Mammary epithelial cell (primary cell): ENCODE results near the gene ASB18.

Source experiments
- CTCF ChIP-seq, 2 donors: IDR thresholded peaks in 1 of 2; conservative IDR thresholded peaks in 1 of 2; 2 replicates each; pipeline ENCODE4 v1.5.1; 2011 to 2012; ENCODE audit warnings: inconsistent platforms in 2 of 2, low read length in 2 of 2, mild to moderate bottlenecking in 2 of 2, control low read depth in 1 of 2, low read depth in 1 of 2; ENCODE audit not compliant: insufficient read depth in 1 of 2; ENCODE audit errors: extremely low read depth in 1 of 2
- EZH2 ChIP-seq: IDR thresholded peaks from 2 replicates; pipeline ENCODE4 v1.6.1; 2012; ENCODE audit warnings: low read length, inconsistent platforms, borderline replicate concordance

- TF ChIP-seq CTCF (conservative IDR thresholded peaks at IDR 0.05 in 1 of 2, IDR thresholded peaks at IDR 0.05 in 1 of 2; ENCODE audit: extremely low read depth in 1 of 2, insufficient read depth in 1 of 2, low read depth in 1 of 2, low read length in 2 of 2) (no peak), EZH2 (no peak)
Observed at GRCh38 chr2:236306825-236307540, 42.8 kb upstream of the ASB18 start.
